DLD1 (cell line): ENCODE results near the gene SOHLH1.

Experiments
- in situ Hi-C: cut with HindIII; loops from 2 replicates; pipeline ENCODE4 v1.10.0; 2017; ENCODE audit warnings: low sequenced_read_pairs

Gene SOHLH1

DNA sequence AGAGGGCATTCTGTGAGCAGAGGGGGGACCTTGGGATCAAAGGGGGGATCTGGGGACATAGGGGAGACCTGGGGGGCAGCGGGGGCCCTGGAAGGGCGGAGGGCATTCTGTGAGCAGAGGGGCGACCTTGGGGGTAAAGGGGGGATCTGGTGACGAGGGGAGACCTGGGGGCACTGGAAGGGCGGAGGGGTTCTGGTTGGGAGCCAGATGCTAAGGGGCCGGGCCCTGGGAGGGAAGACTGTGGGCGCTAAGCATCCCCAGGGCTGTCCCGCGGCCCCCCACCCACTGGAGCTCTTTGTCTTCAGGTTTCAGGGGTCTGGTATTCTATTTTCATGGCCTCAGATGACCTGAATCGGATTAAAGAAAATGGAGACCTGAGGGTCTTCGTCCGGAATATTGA, 35.4 kb downstream of the SOHLH1 start:
- in situ Hi-C loops = no loop called here

DNA sequence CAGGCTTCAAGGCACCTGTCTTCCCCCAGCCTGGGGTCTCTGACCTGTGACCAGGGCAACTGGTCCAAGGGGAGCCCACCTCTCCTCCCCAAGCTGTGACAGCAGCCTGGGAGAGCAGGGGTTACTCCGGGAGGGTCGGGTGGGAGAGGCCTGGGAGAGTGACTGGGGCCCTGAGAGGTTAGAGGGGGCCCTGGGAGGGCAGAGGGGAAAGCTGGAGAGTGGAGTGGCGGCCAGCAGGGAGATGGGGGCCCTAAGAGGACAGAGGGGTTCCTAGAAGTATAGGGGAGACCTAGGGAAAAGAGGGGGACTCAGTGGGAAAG, 35.9 kb downstream of the SOHLH1 start:
- in situ Hi-C loops = no loop called here

DNA sequence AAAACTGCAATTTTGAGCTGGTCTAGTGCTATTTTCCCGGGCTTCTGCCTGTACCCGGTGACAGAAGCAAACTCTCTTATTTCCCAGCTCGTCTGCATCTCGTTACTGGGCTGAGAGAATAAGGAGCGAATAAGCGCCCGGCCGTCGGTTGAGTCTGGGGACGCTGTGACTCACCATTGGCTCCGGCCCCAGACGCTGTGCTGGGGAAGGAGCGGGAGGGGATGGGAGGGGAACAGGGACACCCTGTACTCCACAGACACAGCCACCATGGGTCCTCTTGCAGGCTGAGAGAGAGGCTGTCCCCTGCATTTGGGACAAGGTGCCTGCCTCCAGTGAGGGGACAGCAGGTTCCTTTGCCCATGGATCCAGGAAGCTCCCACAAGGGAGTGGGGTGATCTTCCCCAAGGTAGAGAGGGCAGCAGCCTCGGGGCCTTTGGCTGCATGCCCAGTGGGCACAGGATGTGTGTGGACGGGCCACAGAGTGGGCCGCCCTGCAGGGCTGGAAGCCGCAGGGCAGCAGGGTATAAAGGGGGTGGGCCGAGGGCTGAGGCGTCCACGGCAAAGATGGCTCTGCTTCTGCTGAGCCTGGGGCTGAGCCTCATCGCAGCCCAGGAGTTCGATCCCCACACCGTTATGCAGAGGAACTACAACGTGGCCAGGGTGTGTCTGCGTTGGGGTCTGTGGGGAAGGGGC, 36.4 kb downstream of the SOHLH1 start, which contains the start of gene LCN9:
Gene LCN9, plus strand, starts transcription at position 552 of the 693 bp plus-strand sequence. Its CDS starts 13 bp downstream, at position 565.
- in situ Hi-C loops = no loop called here

DNA sequence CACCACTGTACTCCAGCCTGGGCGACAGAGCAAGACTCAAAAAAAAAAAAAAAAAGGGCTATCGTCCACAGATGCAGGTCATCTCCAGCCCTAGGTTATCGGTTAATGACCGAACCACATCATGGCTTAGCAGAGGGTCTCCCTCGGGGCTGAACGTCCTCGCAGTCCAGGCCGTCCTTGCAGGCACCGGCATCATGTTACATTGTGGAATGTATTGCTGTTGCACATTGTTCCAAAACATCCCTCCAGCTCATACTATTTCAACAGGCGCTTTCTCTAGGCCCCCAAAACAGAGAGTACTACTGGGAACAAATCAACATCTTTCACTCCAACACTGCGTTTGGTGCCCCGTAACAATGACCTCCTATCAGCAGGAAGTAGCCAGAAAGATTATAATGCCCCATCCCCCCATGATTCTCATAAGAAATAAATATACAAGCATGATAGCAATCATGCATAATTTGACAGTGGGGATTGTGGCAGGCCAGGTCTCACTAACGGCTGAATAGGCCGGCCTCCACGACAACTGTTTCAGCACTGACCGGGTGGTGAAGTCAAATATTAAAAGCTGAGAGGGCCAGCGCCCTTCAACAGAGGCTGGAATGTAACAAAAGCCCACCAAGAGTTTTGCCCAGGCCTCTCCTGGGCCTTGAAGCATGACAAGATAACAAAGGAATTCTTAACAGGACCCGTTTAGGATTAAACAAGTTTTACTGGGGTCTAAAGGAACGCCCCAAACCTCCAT, 37.3 kb downstream of the SOHLH1 start:
- in situ Hi-C loops = no loop called here

DNA sequence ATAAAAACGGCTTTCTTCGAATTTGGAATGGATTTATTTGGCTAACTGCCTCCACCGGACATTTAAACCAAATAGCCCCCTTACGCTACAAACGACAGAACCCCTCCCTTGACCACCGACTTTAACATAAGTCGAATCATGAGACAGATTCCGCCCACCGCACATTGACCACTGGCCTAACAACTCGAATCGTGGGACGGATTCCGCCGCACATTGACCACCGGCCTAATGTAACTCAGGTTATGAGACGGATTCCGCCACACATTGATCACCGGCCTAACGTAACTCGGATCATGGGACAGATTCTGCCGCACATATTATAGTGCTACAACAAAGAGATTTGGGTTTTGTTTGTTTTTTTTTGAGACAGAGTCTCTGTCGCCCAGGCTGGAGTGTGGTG, 38.9 kb downstream of the SOHLH1 start:
- in situ Hi-C loops = no loop called here

DNA sequence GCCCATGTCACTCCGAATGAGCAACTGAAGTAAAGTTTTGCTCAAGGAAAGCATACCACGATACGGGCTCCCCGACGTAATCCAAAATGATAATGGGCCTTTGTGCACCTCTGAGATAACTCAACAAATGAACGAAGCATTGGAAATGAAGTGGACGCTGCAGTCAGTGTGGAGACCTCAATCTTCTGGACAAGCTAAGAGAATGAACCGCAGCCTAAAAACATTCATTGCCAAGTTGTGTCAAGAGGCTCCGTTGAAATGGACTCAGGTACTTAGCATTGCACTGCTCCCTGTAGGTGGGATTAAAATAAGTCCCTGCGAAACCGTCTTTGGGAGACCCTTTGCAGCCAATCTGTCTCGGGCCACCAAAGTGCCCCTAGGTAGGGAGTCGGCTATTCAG, 40.0 kb downstream of the SOHLH1 start:
- in situ Hi-C loops = no loop called here

DNA sequence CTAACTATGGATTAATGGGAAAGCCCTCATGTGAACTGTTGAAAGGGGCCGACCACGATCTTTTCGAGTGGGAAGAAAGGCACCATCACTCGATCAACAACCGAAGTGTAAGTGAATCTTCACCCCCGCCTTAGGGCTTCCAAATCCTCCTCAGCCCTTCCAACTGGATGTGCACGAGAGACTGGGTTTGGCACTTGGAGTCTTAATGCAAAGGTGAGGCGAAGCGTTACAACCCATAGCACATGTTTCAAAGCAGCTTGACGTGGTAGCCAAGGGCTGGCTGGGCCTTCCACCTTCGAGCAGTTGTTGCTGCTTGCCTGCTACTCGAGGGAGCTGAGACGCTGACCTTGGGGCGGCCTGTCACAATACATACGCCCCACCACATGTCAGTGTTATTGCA, 41.9 kb downstream of the SOHLH1 start:
- in situ Hi-C loops = no loop called here

DNA sequence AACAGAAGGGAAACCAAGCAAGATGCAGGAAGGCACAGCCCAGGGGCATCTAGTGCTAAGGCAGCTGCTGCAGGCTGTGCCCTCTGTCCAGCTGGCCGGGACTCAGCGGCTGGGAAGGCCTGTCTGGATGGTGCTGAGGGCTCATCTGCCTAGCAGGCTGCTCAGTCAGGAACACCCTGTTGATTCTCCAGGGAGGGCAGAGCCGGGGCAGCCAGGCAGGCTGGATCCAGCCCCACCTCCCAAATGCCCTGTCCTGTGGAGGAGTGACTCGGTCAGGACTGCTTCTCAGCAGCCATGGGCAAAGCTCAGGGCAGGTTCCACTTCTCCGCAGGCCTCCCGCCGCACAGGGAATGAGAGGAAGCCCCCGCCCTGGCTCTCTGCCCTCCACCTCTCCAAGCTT, 44.0 kb downstream of the SOHLH1 start:
- in situ Hi-C loops = no loop called here

DNA sequence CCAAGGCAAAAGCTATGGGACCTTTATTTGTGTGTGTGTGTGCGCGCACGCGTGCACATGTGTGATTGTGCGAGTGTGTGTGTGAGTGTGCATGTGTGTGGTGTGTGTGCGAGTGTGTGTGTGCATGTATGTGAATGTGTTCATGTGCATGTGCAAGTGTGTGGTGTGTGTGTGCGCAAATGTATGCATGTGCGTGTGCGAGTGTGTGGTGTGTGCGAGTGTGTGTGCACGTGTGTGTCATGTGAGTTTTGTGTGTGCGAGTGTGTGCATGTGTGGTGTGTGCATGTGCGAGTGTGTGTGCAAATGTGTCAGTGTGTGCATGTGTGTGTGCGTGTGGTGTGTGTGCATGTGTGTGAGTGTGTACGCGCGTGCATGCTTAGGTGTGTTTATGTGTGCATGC, 48.9 kb downstream of the SOHLH1 start:
- in situ Hi-C loops = no loop called here

DNA sequence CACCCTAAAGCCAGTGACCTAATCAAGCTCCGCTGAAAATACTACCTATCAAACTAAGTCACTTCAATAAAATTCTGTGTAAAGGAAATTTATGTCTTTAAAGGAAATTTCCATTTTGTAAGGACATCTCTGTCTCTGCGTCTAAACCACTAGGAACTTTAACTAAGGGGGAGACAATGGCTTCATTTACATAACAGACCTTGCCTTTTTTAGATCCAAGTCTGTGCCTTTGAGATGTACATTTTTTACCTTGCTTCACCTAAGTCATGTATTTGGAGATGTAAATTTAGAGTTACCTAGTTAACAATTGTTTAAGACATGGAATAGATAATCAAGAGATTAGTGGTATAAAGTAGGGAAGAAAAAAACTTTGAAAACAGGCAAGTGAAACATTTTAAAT, 49.8 kb downstream of the SOHLH1 start:
- in situ Hi-C loops = no loop called here

DNA sequence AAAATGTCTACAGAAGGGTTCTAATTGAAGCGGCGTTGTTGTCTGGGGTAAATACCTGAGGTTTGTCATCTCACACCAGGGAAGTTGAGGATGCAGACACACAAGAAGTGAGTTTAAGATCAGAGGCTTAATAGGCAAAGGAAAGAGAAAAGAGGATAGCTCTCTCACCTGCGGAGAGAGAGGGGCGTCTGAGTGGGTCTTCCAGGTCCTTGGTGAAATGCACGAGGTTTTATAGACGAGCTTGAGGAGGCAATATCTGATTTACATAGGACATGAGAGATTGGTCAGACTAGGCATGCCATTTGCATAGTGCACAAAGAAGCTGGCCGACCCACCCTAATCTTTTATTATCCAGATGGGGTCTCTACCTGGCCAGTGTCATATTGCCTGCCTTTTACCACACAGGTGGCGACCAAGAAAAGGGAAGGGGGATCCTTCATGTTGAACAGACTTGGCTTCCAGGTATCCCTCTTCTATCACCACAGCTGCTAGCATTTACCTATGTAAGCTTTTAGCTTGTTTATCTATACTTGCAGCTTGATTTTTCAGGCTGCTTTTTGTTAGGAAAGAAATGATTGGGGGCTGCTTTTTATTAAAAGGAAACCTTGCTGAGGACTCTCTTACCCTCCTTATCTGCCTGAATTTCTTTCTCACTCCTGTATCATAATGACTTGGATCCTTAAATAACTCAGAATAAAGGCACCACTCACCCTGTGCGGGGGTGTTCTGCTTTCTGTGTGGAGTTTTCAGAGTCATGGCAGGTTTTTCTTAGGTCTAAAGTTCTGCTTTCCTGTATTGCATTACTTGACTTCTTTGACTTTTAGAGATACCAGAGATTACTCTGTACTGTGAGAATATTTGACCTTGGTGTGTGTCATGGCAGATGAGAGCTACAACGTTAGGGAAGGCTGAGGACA, 50.5 kb downstream of the SOHLH1 start:
- in situ Hi-C loops = no loop called here

DNA sequence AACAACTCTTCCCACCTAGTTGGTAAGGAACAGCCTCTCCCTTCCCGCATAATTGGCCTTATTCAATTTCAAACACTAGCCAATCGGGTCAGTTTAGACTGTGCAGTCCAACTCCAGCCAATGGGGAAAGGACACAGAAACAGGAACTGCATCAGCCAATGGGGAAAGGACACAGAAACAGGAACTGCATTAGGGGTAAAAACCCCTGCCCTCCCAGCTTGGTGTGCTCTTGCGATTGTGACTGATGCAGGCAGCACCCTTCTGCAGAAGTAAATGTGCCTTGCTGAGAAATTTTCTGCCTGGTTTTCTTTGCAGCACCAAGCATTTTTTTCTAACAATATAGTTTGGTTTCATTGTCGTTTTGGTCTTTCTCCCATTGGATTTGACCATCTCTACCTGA, 51.4 kb downstream of the SOHLH1 start:
- in situ Hi-C loops = no loop called here

DNA sequence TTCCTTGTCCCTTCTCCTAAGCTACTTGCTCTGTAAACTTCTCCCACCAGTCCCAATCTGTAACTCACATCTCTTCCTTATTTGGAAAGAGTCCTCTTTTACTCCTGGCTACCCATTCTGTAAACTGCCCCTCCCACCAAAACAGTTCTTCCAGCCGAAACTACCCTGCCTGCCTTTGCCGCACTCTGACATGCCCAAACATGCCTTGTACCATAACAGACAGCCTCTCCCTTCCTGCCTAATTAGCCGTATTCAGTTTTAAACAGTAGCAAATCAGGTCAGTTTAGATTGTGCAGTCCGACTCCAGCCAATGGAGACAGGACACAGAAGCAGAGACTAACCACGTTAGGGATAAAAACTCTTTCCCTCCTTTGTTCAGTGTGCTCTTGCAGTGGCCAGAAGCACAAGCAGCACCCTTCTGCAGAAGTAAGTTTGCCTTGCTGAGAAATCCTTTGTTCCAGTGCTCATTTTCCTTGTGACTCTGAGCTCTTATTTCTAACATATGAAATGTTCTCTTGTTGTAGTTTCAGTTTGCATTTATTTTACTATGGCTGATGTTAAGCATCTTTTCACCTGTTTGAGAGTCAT, 54.6 kb downstream of the SOHLH1 start:
- in situ Hi-C loops = no loop called here
